Fibroblast of pulmonary artery (primary cell): ENCODE measurements around the gene UTP15.

ENCODE experiments used
- DNase-seq: peaks from one replicate; pipeline ENCODE4 v3.0.0-alpha.2; 2010; ENCODE audit warnings: low read depth
- H3K4me3 ChIP-seq: replicated peaks from 2 replicates; pipeline ENCODE4 v1.5.1; 2011; ENCODE audit warnings: low read depth, mild to moderate bottlenecking, control low read depth, low read length, moderate library complexity
- TF ChIP-seq, protein P1 (sequence below): IDR thresholded peaks from 2 replicates; pipeline ENCODE4 v1.5.1; 2011; ENCODE audit warnings: mild to moderate bottlenecking, control low read depth, low read length, inconsistent platforms; ENCODE audit errors: missing control alignments

Gene UTP15

DNA sequence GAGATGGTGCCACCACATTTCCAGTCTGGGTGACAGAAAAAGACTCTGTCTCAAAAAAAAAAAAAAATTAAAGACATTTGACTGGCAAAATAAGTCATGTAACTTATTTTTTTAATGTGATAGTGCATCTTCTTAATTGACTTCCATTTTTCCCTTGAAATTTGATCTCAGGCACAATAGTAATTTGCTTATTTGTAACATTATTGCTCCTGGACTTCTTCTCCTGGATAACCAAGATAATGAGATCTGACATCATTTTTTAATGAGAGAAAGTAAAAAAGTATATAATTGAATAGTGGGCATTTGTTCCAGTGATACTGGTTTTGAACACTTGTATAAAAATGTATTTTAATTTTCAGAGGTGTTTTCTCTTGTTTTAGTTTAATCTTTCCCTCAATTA is 63.9 kb downstream of the UTP15 start:
- DNase-seq: no peak
- TF ChIP-seq, protein P1, sequence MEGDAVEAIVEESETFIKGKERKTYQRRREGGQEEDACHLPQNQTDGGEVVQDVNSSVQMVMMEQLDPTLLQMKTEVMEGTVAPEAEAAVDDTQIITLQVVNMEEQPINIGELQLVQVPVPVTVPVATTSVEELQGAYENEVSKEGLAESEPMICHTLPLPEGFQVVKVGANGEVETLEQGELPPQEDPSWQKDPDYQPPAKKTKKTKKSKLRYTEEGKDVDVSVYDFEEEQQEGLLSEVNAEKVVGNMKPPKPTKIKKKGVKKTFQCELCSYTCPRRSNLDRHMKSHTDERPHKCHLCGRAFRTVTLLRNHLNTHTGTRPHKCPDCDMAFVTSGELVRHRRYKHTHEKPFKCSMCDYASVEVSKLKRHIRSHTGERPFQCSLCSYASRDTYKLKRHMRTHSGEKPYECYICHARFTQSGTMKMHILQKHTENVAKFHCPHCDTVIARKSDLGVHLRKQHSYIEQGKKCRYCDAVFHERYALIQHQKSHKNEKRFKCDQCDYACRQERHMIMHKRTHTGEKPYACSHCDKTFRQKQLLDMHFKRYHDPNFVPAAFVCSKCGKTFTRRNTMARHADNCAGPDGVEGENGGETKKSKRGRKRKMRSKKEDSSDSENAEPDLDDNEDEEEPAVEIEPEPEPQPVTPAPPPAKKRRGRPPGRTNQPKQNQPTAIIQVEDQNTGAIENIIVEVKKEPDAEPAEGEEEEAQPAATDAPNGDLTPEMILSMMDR: no peak
- no peak overlapping the region for H3K4me3 ChIP-seq

DNA sequence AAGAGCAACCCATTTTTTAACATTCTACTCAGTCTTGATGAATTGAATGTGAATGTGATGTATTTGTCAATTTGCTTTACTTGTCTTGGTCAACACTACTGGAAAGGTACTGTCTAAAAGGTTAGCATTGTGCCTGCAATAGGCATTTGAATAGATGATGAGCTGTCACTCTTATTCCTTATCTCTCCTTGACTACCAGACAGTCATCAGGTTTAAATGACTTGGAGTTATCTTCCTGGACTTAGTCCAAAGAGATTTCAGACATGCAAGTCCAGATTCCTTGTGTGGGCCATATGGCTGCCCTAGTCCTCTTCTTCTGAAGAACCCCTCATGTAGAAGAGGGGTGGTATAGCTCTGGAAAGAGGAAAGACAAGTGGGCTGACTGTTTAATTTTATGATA is 65.2 kb downstream of the UTP15 start:
- DNase-seq: no peak
- H3K4me3 ChIP-seq: no peak overlapping the region
- TF ChIP-seq, protein P1: no peak

DNA sequence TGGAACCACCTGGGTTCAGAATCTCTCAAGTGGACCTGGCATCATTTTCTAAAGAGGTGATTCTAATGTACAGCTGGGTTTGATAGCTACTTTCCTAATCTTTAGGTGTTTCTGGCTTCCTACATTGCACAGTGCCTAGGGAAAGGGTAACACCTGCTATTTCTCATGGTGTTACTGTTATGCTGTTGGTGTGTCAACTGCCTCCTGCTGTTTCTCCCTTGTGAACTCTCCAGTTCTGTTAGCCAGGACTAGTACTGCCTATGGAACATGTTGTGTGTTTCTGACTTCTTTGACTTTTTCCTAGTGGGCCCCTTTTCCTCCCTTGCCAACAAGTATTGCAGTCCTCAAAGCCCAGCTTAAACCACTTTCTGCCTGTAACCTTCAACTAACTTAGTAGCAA is 66.0 kb downstream of the UTP15 start:
- TF ChIP-seq, protein P1: no peak
- no peak overlapping the region for H3K4me3 ChIP-seq
- no peak for DNase-seq
